PFSK-1 (cell line): ENCODE results near the gene FOCAD.

Source experiments
- FOXP2 ChIP-seq: optimal IDR thresholded peaks from 2 replicates; pipeline ENCODE3; 2011; ENCODE audit warnings: borderline replicate concordance, control low read depth, inconsistent platforms; ENCODE audit not compliant: insufficient read depth; ENCODE audit errors: extremely low read length, extremely low read depth
- POLR2AphosphoS5 ChIP-seq: IDR thresholded peaks from 2 replicates; pipeline ENCODE4 v1.6.1; 2012; ENCODE audit warnings: low read depth, mild to moderate bottlenecking, control low read depth, low read length, moderate library complexity
- REST ChIP-seq, 2 experiments: IDR thresholded peaks; 2 replicates each; pipeline versions ENCODE4 v1.6.1 to v1.8.0; 2011 to 2012; ENCODE audit warnings: low read depth in 2 of 2, low read length in 2 of 2, control low read depth in 1 of 2, inconsistent platforms in 1 of 2, mild to moderate bottlenecking in 1 of 2, moderate library complexity in 1 of 2; ENCODE audit not compliant: insufficient read depth in 1 of 2
- SIN3A ChIP-seq: IDR thresholded peaks from 2 replicates; pipeline ENCODE4 v1.6.1; 2012; ENCODE audit warnings: mild to moderate bottlenecking, low read length, moderate library complexity, borderline replicate concordance; ENCODE audit not compliant: insufficient read depth
- TAF1 ChIP-seq: IDR thresholded peaks from 2 replicates; pipeline ENCODE4 v1.6.1; 2012; ENCODE audit warnings: low read length, control low read depth, borderline replicate concordance; ENCODE audit not compliant: insufficient read depth

The FOCAD gene

DNA sequence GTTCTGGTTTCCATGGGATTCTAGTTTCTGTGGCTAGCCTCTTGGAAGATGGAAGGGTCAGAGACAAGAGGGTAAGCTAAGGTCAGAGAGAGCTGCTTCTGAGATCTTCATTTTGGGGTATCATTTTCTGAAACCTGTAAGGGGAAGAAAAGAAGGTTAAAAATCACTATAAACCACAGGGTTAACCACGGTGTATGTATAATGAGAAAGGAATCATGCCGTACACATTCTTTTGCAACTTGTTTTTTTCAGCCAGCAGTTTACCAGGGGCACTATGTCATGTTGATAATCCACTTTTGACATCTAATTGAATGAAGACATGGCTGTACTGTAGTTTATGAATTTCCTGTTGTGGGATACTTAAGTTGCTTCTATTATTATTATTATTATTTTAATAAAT lies 164.4 kb downstream of the FOCAD start:
- TF ChIP-seq REST (IDR thresholded peaks at IDR 0.05; ENCODE audit: insufficient read depth in 1 of 2, low read depth in 2 of 2, low read length in 2 of 2), result no peak
- TF ChIP-seq TAF1, result no peak
- TF ChIP-seq SIN3A, result no peak
- TF ChIP-seq POLR2AphosphoS5, result no peak
- TF ChIP-seq FOXP2, result no peak

DNA sequence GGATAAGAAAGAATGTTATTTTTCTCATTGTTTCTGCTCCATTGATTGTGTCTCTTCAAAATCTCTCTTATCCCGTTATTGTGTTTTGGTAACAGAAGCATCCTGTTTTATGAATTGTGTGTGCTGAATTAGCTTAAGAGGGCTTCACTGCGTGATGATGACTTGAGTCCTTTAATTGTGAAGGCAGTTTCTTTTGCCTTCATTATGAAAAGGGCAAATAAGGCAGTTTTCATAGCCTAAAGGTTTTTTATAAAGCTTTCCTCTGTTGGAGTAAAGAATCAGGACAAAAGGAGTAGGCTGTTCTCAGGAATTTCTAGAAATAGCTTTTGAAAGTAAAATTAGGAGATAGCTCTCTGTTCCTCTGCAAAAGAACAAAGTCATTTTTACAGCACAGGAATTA lies 169.8 kb downstream of the FOCAD start:
- TF ChIP-seq REST (IDR thresholded peaks at IDR 0.05; ENCODE audit: insufficient read depth in 1 of 2, low read depth in 2 of 2, low read length in 2 of 2) (no peak), POLR2AphosphoS5 (no peak), TAF1 (no peak), FOXP2 (no peak), SIN3A (no peak)

DNA sequence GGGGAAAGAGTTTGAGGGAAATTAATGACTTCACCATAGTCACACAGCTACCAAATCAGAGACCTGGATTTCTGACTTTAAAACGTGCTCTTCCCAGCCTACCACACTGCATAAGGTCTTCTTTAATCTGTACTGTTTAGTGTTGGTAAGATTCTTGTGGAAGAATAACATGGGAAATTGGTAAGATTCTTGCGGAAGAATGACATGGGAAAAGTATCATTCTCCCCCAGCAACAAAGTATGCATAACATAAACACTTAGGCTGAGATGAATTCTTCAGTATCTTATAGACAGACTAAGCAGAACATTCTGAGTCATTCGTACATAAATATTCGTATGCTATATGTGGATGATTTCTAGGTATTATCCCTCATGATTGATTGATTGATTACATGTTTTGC lies 170.4 kb downstream of the FOCAD start:
- TF ChIP-seq REST (IDR thresholded peaks at IDR 0.05; ENCODE audit: insufficient read depth in 1 of 2, low read depth in 2 of 2, low read length in 2 of 2), result no peak
- no peak for TF ChIP-seq FOXP2
- no peak for TF ChIP-seq POLR2AphosphoS5
- no peak for TF ChIP-seq TAF1
- TF ChIP-seq SIN3A, result no peak

- TF ChIP-seq POLR2AphosphoS5 (no peak), TAF1 (no peak), SIN3A (no peak), REST (IDR thresholded peaks at IDR 0.05; ENCODE audit: insufficient read depth in 1 of 2, low read depth in 2 of 2, low read length in 2 of 2) (no peak), FOXP2 (no peak)
These were observed 179.9 kb downstream of the FOCAD start for GRCh38 chr9:20863945-20864344.

DNA sequence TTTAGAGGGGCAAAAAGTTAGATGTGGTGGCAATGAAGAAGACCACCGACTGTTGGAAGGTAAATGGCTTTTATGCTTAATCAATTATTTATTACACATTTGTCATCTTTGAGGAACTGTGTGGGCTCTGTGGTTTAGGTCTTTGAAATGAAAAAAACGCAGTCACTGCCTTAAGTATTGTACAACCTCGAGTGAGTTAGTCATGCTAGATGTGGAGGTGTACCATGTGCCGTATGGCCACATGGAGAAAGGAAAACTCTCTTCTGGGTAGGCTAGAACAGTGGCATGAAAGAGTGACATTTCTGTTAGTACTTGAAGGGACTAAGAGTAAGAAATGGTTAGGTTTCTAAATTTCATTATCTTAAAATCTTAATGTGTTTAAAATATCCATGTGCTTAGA lies 181.3 kb downstream of the FOCAD start:
- TF ChIP-seq POLR2AphosphoS5, result no peak

DNA sequence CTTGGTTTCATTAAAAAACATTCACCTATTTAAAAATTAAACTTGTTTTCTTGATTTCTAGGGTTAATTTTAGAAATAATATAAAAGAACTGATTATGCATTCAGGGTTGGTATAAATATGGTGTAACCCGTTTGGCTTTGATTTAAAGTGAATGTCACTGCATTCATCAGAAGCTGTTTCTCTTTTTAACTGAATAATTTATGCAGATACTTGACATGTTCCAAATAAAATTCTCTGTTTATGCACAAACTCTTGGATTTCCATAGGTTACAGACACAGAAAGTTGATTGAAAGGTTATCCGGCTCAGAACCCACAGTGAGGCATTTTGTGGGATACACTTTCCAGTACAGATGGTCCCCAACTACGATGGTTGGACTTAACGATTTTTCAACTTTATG lies 186.1 kb downstream of the FOCAD start:
- no peak for TF ChIP-seq SIN3A
- no peak for TF ChIP-seq REST (IDR thresholded peaks at IDR 0.05; ENCODE audit: insufficient read depth in 1 of 2, low read depth in 2 of 2, low read length in 2 of 2)
- TF ChIP-seq POLR2AphosphoS5, result no peak
- no peak for TF ChIP-seq FOXP2
- no peak for TF ChIP-seq TAF1
